HepG2 (cell line): ENCODE results near the gene C19orf73. TPM values are rescaled to one million over a fixed set of nuclear protein-coding genes. Genes with fewer than 3 reads are reported as not detected.
A peak's percentile ranks its signal among the peaks of the same experiment; 100 is the strongest.

Experiments
- ATAC-seq: fragments of 200-7000 bp; cut with Tn5 transposase; 3 replicates; pipeline ENCODE4 v1.9.1; 2020; ENCODE audit warnings: mild to moderate bottlenecking, moderate library complexity
- BruUV-seq: library from RNA; stranded (reverse); fragments of 400-500 nt; replicated peaks from 2 replicates; lab custom pipeline; 2021; lab: Mats Ljungman, UMichigan
- CTCF ChIA-PET: fragments of 300-600 bp; formaldehyde crosslinking; extraction: SDS; loops from one replicate; lab custom pipeline; 2021; ENCODE audit warnings: low total read pairs, inconsistent platforms, low intra/inter-chr PET ratio; lab: Yijun Ruan, JAX
- POLR2A ChIA-PET: fragments of 350-600 bp; sonication (Branson Sonifier 250); formaldehyde crosslinking; loops from one replicate; lab custom pipeline; 2020; ENCODE audit warnings: antibody characterized with exemption, inconsistent platforms; lab: Yijun Ruan, JAX
- DNase-seq: peaks from one replicate; pipeline ENCODE4 v3.0.0-alpha.2; 2015; ENCODE audit warnings: low spot score
- FAIRE-seq: peaks from 3 replicates; lab custom pipeline; 2011; peaks lifted over from hg19 to GRCh38; lab: Jason Lieb, UNC
- H2AFZ ChIP-seq: one replicate; pipeline ENCODE4 v1.6.1; 2011; ENCODE audit warnings: low read length, inconsistent platforms
- H3K27ac ChIP-seq: fragments of 300-600 bp; 3 replicates; pipeline ENCODE4 v1.8.0; 2011; ENCODE audit warnings: mixed run types, mild to moderate bottlenecking, mixed read lengths, low read length, inconsistent platforms; ENCODE audit not compliant: insufficient read depth; ENCODE audit errors: extremely low read length
- H3K27me3 ChIP-seq, 2 experiments: fragments of 200-600 bp in 1 of 2; 2 replicates in 1 of 2; 3 replicates in 1 of 2; pipeline versions ENCODE4 v1.6.0 to v1.8.0; 2011; ENCODE audit warnings: low read length in 2 of 2, mild to moderate bottlenecking in 2 of 2, moderate library complexity in 2 of 2, inconsistent platforms in 1 of 2; ENCODE audit not compliant: insufficient read depth in 2 of 2, control insufficient read depth in 1 of 2
- H3K36me3 ChIP-seq, 2 experiments: fragments of 200-600 bp in 1 of 2; replicated peaks in 1 of 2; 2 replicates in 1 of 2; 3 replicates in 1 of 2; pipeline versions ENCODE4 v1.5.1 to v1.8.0; 2011; ENCODE audit warnings: low read length in 2 of 2, inconsistent platforms in 1 of 2; ENCODE audit not compliant: insufficient read depth in 2 of 2, control insufficient read depth in 1 of 2
- H3K4me1 ChIP-seq: 2 replicates; pipeline ENCODE4 v1.5.1; 2012; ENCODE audit warnings: low read length, inconsistent platforms; ENCODE audit not compliant: insufficient read depth
- H3K4me2 ChIP-seq: 2 replicates; pipeline ENCODE4 v1.6.0; 2011; ENCODE audit warnings: low read depth, low read length, inconsistent platforms
- H3K4me3 ChIP-seq, 3 experiments: fragments of 200-600 bp in 1 of 3; sonication (generic), shearing (Covaris generic) in 1 of 3; replicated peaks in 1 of 3; 2 replicates each; pipeline ENCODE4 v1.5.1; 2011 to 2016; ENCODE audit warnings: low read length in 3 of 3, inconsistent platforms in 2 of 3, low read depth in 2 of 3, mild to moderate bottlenecking in 2 of 3, control low read depth in 1 of 3, mixed read lengths in 1 of 3; ENCODE audit not compliant: insufficient read depth in 1 of 3
- H3K79me2 ChIP-seq: one replicate; pipeline ENCODE4 v1.6.1; 2011; ENCODE audit warnings: low read length, inconsistent platforms; ENCODE audit not compliant: insufficient read depth
- H3K9ac ChIP-seq: 2 replicates; pipeline ENCODE4 v1.6.0; 2011; ENCODE audit warnings: mild to moderate bottlenecking, low read depth, low read length, inconsistent platforms; ENCODE audit not compliant: insufficient read depth
- H3K9me3 ChIP-seq: 2 replicates; pipeline ENCODE4 v1.5.1; 2012; ENCODE audit warnings: mild to moderate bottlenecking, low read length
- H4K20me1 ChIP-seq: 2 replicates; pipeline ENCODE4 v1.6.0; 2011; ENCODE audit warnings: inconsistent platforms, mild to moderate bottlenecking, low read length, moderate library complexity; ENCODE audit not compliant: insufficient read depth
- ATF3 ChIP-seq: sonication (generic); formaldehyde crosslinking; IDR thresholded peaks from 2 replicates; pipeline ENCODE4 v1.4.0; 2020; ENCODE audit warnings: missing genetic modification reagents
- ESRRA ChIP-seq: sonication (generic); formaldehyde crosslinking; IDR thresholded peaks from 2 replicates; pipeline ENCODE4 v1.5.1; 2020; ENCODE audit warnings: mild to moderate bottlenecking, low read depth, missing genetic modification reagents
- MATR3 ChIP-seq: sonication (generic); formaldehyde crosslinking; IDR thresholded peaks from 2 replicates; pipeline ENCODE4 v1.4.0; 2020; ENCODE audit warnings: missing genetic modification reagents
- MTERF4 ChIP-seq: sonication (generic); formaldehyde crosslinking; IDR thresholded peaks from 2 replicates; pipeline ENCODE4 v1.8.0; 2023; ENCODE audit warnings: mild to moderate bottlenecking, missing genetic modification reagents
- NFE2L1 ChIP-seq: sonication (generic); formaldehyde crosslinking; IDR thresholded peaks from 2 replicates; pipeline ENCODE4 v1.4.0; 2020; ENCODE audit warnings: missing genetic modification reagents, mild to moderate bottlenecking, borderline replicate concordance
- NR0B2 ChIP-seq: sonication (generic); formaldehyde crosslinking; IDR thresholded peaks from 2 replicates; pipeline ENCODE4 v1.4.0; 2020; ENCODE audit warnings: mild to moderate bottlenecking, missing genetic modification reagents
- SKIL ChIP-seq: sonication (generic); formaldehyde crosslinking; IDR thresholded peaks from 2 replicates; pipeline ENCODE4 v1.8.0; 2022; ENCODE audit warnings: missing genetic modification reagents, mild to moderate bottlenecking, moderate library complexity, borderline replicate concordance
- ZNF143 ChIP-seq: sonication (generic); formaldehyde crosslinking; IDR thresholded peaks from 2 replicates; pipeline ENCODE4 v1.4.0; 2020; ENCODE audit warnings: missing genetic modification reagents
- ZNF20 ChIP-seq: sonication (generic); formaldehyde crosslinking; IDR thresholded peaks from 2 replicates; pipeline ENCODE4 v1.4.0; 2020; ENCODE audit warnings: mild to moderate bottlenecking, moderate library complexity, missing genetic modification reagents
- ZNF263 ChIP-seq: sonication (generic); formaldehyde crosslinking; IDR thresholded peaks from 2 replicates; pipeline ENCODE4 v1.4.0; 2020; ENCODE audit warnings: missing genetic modification reagents
- ZNF629 ChIP-seq: sonication (generic); formaldehyde crosslinking; conservative IDR thresholded peaks from 2 replicates; pipeline ENCODE4 v1.5.0; 2020; ENCODE audit warnings: missing genetic modification reagents
- ZNF737 ChIP-seq: sonication (generic); formaldehyde crosslinking; IDR thresholded peaks from 2 replicates; pipeline ENCODE4 v1.5.0; 2020; ENCODE audit warnings: missing genetic modification reagents, mild to moderate bottlenecking, borderline replicate concordance
- ZNF747 ChIP-seq: sonication (generic); formaldehyde crosslinking; IDR thresholded peaks from 2 replicates; pipeline ENCODE4 v1.8.1; 2023; ENCODE audit warnings: missing genetic modification reagents, mild to moderate bottlenecking, borderline replicate concordance
- ZNF788 ChIP-seq: sonication (generic); formaldehyde crosslinking; IDR thresholded peaks from 2 replicates; pipeline ENCODE4 v1.5.0; 2020; ENCODE audit warnings: mild to moderate bottlenecking, missing genetic modification reagents, borderline replicate concordance
- WGBS: methylation state at CpG from one replicate; pipeline ENCODE4 v1.1.6; 2017; ENCODE audit warnings: low lambda C conversion rate; 5-methylcytosine and 5-hydroxymethylcytosine counted together
- in situ Hi-C: cut with HindIII; loops from 2 replicates; pipeline ENCODE4 v1.10.0; 2017; ENCODE audit warnings: low pct_unique_long_range_greater_than_20kb; ENCODE audit not compliant: extremely low pct_ligation_motif_present
- intact Hi-C: fragments of 100-400 bp; cut with micrococcal nuclease; formaldehyde crosslinking; loops from one replicate; pipeline ENCODE4 v1.10.0; 2022; ENCODE audit not compliant: unreplicated experiment
- polyA plus RNA-seq, 8 experiments: library from polyadenylated mRNA; depleted of rRNA in 3 of 8; stranded (reverse) in 7 of 8; unstranded in 1 of 8; fragments of >200 nt; fragmentation: Illumina TruSeq in 4 of 8; extraction: Trizol in 4 of 8; gene quantifications; 2 replicates each; pipeline versions ENCODE4 v1.2.1 to v1.2.3, GENCODE V29; 2011 to 2016; ENCODE audit warnings: low read depth in 4 of 8, missing spikeins in 1 of 8, mixed read lengths in 1 of 8; ENCODE audit not compliant: insufficient read depth in 1 of 8
- total RNA-seq, 5 experiments: library from RNA; depleted of rRNA; stranded (reverse); fragments of >200 nt; fragmentation: Illumina TruSeq; extraction: Trizol; gene quantifications; 2 replicates each; pipeline ENCODE4 v1.2.3, GENCODE V29; 2016; ENCODE audit warnings: low read depth in 1 of 5

C19orf73 gene
- total and polyA plus RNA-seq, 2 of the 13 experiments (the other 11 are each of a cell fraction or from before 2014, with no cell fraction given), result 1.4 to 1.5 TPM

GRCh38 chr19:49128545-49129237, 9.7 kb upstream of the C19orf73 start (continued):
- TF ChIP-seq SKIL (CRISPR knock-in tag), result no peak
- TF ChIP-seq NR0B2, result no peak
- no peak for TF ChIP-seq ESRRA (CRISPR knock-in tag)
- no peak for TF ChIP-seq ZNF629 (CRISPR knock-in tag)
- no peak for TF ChIP-seq ZNF143 (CRISPR knock-in tag)
- no peak for TF ChIP-seq ZNF20 (CRISPR knock-in tag)
- no peak for TF ChIP-seq NFE2L1

- no peaks in the 10 kb centered on the region; a peak in 1 of 5 replicates for H3K36me3 ChIP-seq
- H2AFZ ChIP-seq, result peak overlapping the region; percentile 99
- peak overlapping the region; percentile 49 to 75 (median 58) for H3K4me3 ChIP-seq
- H3K9ac ChIP-seq, result peak overlapping the region; percentile 44
- intact Hi-C loops, result loop anchor here (5.0 kb wide), 1 partner anchor 69 kb away; no protein-coding TSS in a partner anchor
- peak; percentile 81 for FAIRE-seq
- CTCF ChIA-PET, result no interaction called here
- H3K4me2 ChIP-seq, result peak overlapping the region; percentile 99
- 9% methylated on average over 27 of the region's 63 CpGs for WGBS
- no peaks in the 10 kb centered on the region for H3K9me3 ChIP-seq
- BruUV-seq, result no TSS peak
- peak overlapping the region; percentile 72 for H3K27ac ChIP-seq
- no peaks in the 10 kb centered on the region for H3K79me2 ChIP-seq
- no peaks in the 10 kb centered on the region for H4K20me1 ChIP-seq
- H3K27me3 ChIP-seq, result no peaks in the 10 kb centered on the region
- POLR2A ChIA-PET, result interaction anchor here (0.6 to 1.9 kb wide), 15 partner anchors 10 to 419 kb away, joined by 3 to 21 read pairs (median 4); partner anchors contain the start of genes GYS1, HRC, LIN7B and RUVBL2
- peak; percentile 92 for ATAC-seq
- in situ Hi-C loops, result no loop called here
- DNase-seq, result peak; percentile 93
- H3K4me1 ChIP-seq, result peaks cover 49% of the 10 kb centered on the region
- TF ChIP-seq ZNF263 (CRISPR knock-in tag) (peak; percentile 90), ZNF788 (CRISPR knock-in tag) (peak; percentile 92; the same call in 1 of the 2 replicates), SKIL (CRISPR knock-in tag) (peak; percentile 73), ATF3 (CRISPR knock-in tag) (peak; percentile 85), MTERF4 (CRISPR knock-in tag) (peak; percentile 99), MATR3 (CRISPR knock-in tag) (no peak), ZNF747 (CRISPR knock-in tag) (peak; percentile 96), ZNF737 (CRISPR knock-in tag) (peak; percentile 42; the same call in 1 of the 2 replicates)
Measured at GRCh38 chr19:49127674-49128544, 9.0 kb upstream of the C19orf73 start.
